Caco-2 (cell line): Measurements from ENCODE around the gene HMCN2. TPM values are rescaled to one million over a fixed set of nuclear protein-coding genes. Genes with fewer than 3 reads are reported as not detected.
A peak's percentile ranks its signal among the peaks of the same experiment; 100 is the strongest.

Experiments
- BruUV-seq: library from RNA; stranded (reverse); fragments of 400-500 nt; replicated peaks from 2 replicates; lab custom pipeline; 2021; lab: Mats Ljungman, UMichigan
- CTCF ChIA-PET: fragments of 300-600 bp; sonication (Branson Sonifier 250); formaldehyde crosslinking; loops from one replicate; lab custom pipeline; 2022; ENCODE audit warnings: antibody characterized with exemption; lab: Charles Lee
- POLR2A ChIA-PET: fragments of 300-600 bp; sonication (Branson Sonifier 250); formaldehyde crosslinking; loops from one replicate; lab custom pipeline; 2022; ENCODE audit warnings: antibody characterized with exemption; lab: Charles Lee
- DNase-seq, 2 experiments: peaks; one replicate each; pipeline versions ENCODE4 v3.0.0 to v3.0.0-alpha.2; 2020 to 2022
- H3K27me3 ChIP-seq: replicated peaks from 2 replicates; pipeline ENCODE4 v1.6.0; 2011; ENCODE audit warnings: low read length; ENCODE audit not compliant: control insufficient read depth, insufficient read depth
- H3K36me3 ChIP-seq: 2 replicates; pipeline ENCODE4 v1.5.1; 2011; ENCODE audit warnings: low read length; ENCODE audit not compliant: control insufficient read depth, insufficient read depth
- H3K4me1 ChIP-seq: fragments of 250-450 bp; sonication (Bioruptor Pico); 2 replicates; pipeline ENCODE4 v1.5.1; 2020; ENCODE audit warnings: mild to moderate bottlenecking
- H3K4me3 ChIP-seq: 2 replicates; pipeline ENCODE4 v1.5.1; 2011; ENCODE audit warnings: low read depth, mild to moderate bottlenecking, control low read depth, low read length
- H3K9me3 ChIP-seq: fragments of 250-450 bp; sonication (Bioruptor Pico); 2 replicates; pipeline ENCODE4 v1.5.1; 2020; ENCODE audit warnings: mild to moderate bottlenecking, moderate library complexity
- H3K27ac Mint-ChIP-seq: one replicate; pipeline ENCODE4 v1.8.0; 2022; ENCODE audit warnings: mixed read lengths; ENCODE audit not compliant: unreplicated experiment
- H3K27me3 Mint-ChIP-seq: one replicate; pipeline ENCODE4 v1.8.0; 2022; ENCODE audit warnings: mixed read lengths; ENCODE audit not compliant: insufficient read depth, unreplicated experiment
- H3K36me3 Mint-ChIP-seq: one replicate; pipeline ENCODE4 v1.8.0; 2022; ENCODE audit warnings: mild to moderate bottlenecking, mixed read lengths; ENCODE audit not compliant: insufficient read depth, unreplicated experiment
- H3K4me1 Mint-ChIP-seq: one replicate; pipeline ENCODE4 v1.8.0; 2022; ENCODE audit warnings: low read depth, mixed read lengths; ENCODE audit not compliant: unreplicated experiment
- H3K4me3 Mint-ChIP-seq: one replicate; pipeline ENCODE4 v1.8.0; 2022; ENCODE audit warnings: mild to moderate bottlenecking, moderate library complexity, mixed read lengths; ENCODE audit not compliant: unreplicated experiment
- H3K9me3 Mint-ChIP-seq: one replicate; pipeline ENCODE4 v1.8.0; 2022; ENCODE audit warnings: mixed read lengths; ENCODE audit not compliant: unreplicated experiment
- CTCF ChIP-seq, 2 experiments: fragments of 200-600 bp in 1 of 2; IDR thresholded peaks; 1 replicate in 1 of 2; 2 replicates in 1 of 2; pipeline versions ENCODE4 v1.5.1 to v1.8.0; 2011 to 2022; ENCODE audit warnings: antibody characterized with exemption in 1 of 2, control low read depth in 1 of 2, inconsistent platforms in 1 of 2, low read depth in 1 of 2, low read length in 1 of 2, mild to moderate bottlenecking in 1 of 2, moderate library complexity in 1 of 2; ENCODE audit not compliant: insufficient read depth in 1 of 2, severe bottlenecking in 1 of 2, unreplicated experiment in 1 of 2
- intact Hi-C: fragments of 100-400 bp; cut with micrococcal nuclease; formaldehyde crosslinking; loops from one replicate; pipeline ENCODE4 v1.10.0; 2022; ENCODE audit not compliant: unreplicated experiment
- total RNA-seq: library from RNA; stranded (reverse); gene quantifications from 2 replicates; pipeline ENCODE4 v1.2.3, GENCODE V29; 2022

The HMCN2 gene
- total RNA-seq, 1 experiment from 2014 or later = 0.41 TPM

GRCh38 chr9:130296783-130297055 is 31.2 kb downstream of the HMCN2 start:
- TF ChIP-seq CTCF (IDR thresholded peaks at IDR 0.05; ENCODE audit: insufficient read depth in 1 of 2, low read depth in 1 of 2, low read length in 1 of 2, severe bottlenecking in 1 of 2, unreplicated experiment in 1 of 2) = no peak
- H3K27ac Mint-ChIP-seq = no peak overlapping the region
- no peak overlapping the region for H3K4me3 Mint-ChIP-seq
- no peaks in the 10 kb centered on the region for H3K4me1 Mint-ChIP-seq
- intact Hi-C loops = no loop called here
- Histone ChIP-seq H3K9me3 (no peaks in the 10 kb centered on the region), H3K4me1 (no peaks in the 10 kb centered on the region), H3K36me3 (no peaks in the 10 kb centered on the region), H3K27me3 (no peaks in the 10 kb centered on the region), H3K4me3 (no peak overlapping the region)
- CTCF ChIA-PET = no interaction called here
- peaks cover 23% of the 10 kb centered on the region for H3K27me3 Mint-ChIP-seq
- H3K36me3 Mint-ChIP-seq = no peaks in the 10 kb centered on the region
- no peak for DNase-seq
- H3K9me3 Mint-ChIP-seq = no peaks in the 10 kb centered on the region
- POLR2A ChIA-PET = no interaction called here
- no TSS peak for BruUV-seq

- Mint-ChIP-seq H3K27ac (no peak overlapping the region), H3K4me1 (no peaks in the 10 kb centered on the region), H3K27me3 (peaks cover 23% of the 10 kb centered on the region), H3K4me3 (no peak overlapping the region), H3K36me3 (no peaks in the 10 kb centered on the region), H3K9me3 (no peaks in the 10 kb centered on the region)
- intact Hi-C loops = no loop called here
- CTCF ChIA-PET = no interaction called here
- Histone ChIP-seq H3K4me3 (no peak overlapping the region), H3K9me3 (no peaks in the 10 kb centered on the region), H3K4me1 (no peaks in the 10 kb centered on the region), H3K27me3 (no peaks in the 10 kb centered on the region), H3K36me3 (no peaks in the 10 kb centered on the region)
- BruUV-seq = no TSS peak
- POLR2A ChIA-PET = no interaction called here
- DNase-seq = peak in 1 of 2 experiments; percentile 15
- no peak for TF ChIP-seq CTCF (IDR thresholded peaks at IDR 0.05; ENCODE audit: insufficient read depth in 1 of 2, low read depth in 1 of 2, low read length in 1 of 2, severe bottlenecking in 1 of 2, unreplicated experiment in 1 of 2)
Measured at GRCh38 chr9:130297371-130297770, 31.8 kb downstream of the HMCN2 start.

- H3K27me3 Mint-ChIP-seq = peaks cover 13% of the 10 kb centered on the region
- peak; percentile 56 to 68 for DNase-seq
- no peak overlapping the region for H3K27ac Mint-ChIP-seq
- Histone ChIP-seq H3K9me3 (no peaks in the 10 kb centered on the region), H3K4me3 (no peak overlapping the region), H3K4me1 (no peaks in the 10 kb centered on the region), H3K36me3 (no peaks in the 10 kb centered on the region), H3K27me3 (no peaks in the 10 kb centered on the region)
- TF ChIP-seq CTCF (IDR thresholded peaks at IDR 0.05; ENCODE audit: insufficient read depth in 1 of 2, low read depth in 1 of 2, low read length in 1 of 2, severe bottlenecking in 1 of 2, unreplicated experiment in 1 of 2) = no peak
- no peak overlapping the region for H3K4me3 Mint-ChIP-seq
- intact Hi-C loops = no loop called here
- no peaks in the 10 kb centered on the region for H3K4me1 Mint-ChIP-seq
- H3K9me3 Mint-ChIP-seq = no peaks in the 10 kb centered on the region
- CTCF ChIA-PET = no interaction called here
- H3K36me3 Mint-ChIP-seq = no peaks in the 10 kb centered on the region
- BruUV-seq = no TSS peak
- POLR2A ChIA-PET = no interaction called here
Measured at GRCh38 chr9:130298662-130299279, 33.2 kb downstream of the HMCN2 start.
